K562 (cell line): ENCODE data around the gene ANKRD13D. TPM values are rescaled to one million over a fixed set of nuclear protein-coding genes. Genes with fewer than 3 reads are reported as not detected.

Experiments
- ARID3B ChIP-seq: fragments of 250-450 bp; sonication (Bioruptor Pico); IDR thresholded peaks from 2 replicates; pipeline ENCODE4 v1.4.0; 2020; ENCODE audit warnings: borderline replicate concordance
- CBFA2T3 ChIP-seq: fragments of 450-650 bp; IDR thresholded peaks from 2 replicates; pipeline ENCODE4 v1.6.1; 2017
- CCNT2 ChIP-seq: IDR thresholded peaks from 2 replicates; pipeline ENCODE4 v1.6.1; 2011; ENCODE audit warnings: borderline replicate concordance, low read depth, mild to moderate bottlenecking, moderate library complexity, mixed read lengths, low read length; ENCODE audit not compliant: insufficient read length; ENCODE audit errors: extremely low read depth
- FOXM1 ChIP-seq, 2 experiments: fragments of 450-650 bp in 1 of 2; sonication (generic) in 1 of 2; formaldehyde crosslinking in 1 of 2; IDR thresholded peaks; 2 replicates each; pipeline versions ENCODE4 v1.6.1 to v1.9.0; 2017 to 2022; ENCODE audit warnings: low read depth in 2 of 2, mild to moderate bottlenecking in 2 of 2, missing genetic modification reagents in 1 of 2, moderate library complexity in 1 of 2
- HNRNPK ChIP-seq: fragments of 200-400 bp; formaldehyde crosslinking; IDR thresholded peaks from one replicate; pipeline ENCODE4 v1.6.1; 2018; ENCODE audit warnings: mild to moderate bottlenecking, low read depth, low read length; ENCODE audit not compliant: poor library complexity, severe bottlenecking
- NCOA4 ChIP-seq: fragments of 450-650 bp; IDR thresholded peaks from 2 replicates; pipeline ENCODE4 v1.6.1; 2018; ENCODE audit warnings: mild to moderate bottlenecking; ENCODE audit not compliant: partially characterized antibody
- PBX2 ChIP-seq, 2 experiments: IDR thresholded peaks in 1 of 2; conservative IDR thresholded peaks in 1 of 2; 2 replicates each; pipeline ENCODE4 v1.6.1; 2016; ENCODE audit warnings: low read depth in 2 of 2, mild to moderate bottlenecking in 1 of 2, missing compliant biosample characterization in 1 of 2, missing genetic modification characterization in 1 of 2, moderate library complexity in 1 of 2
- PHF21A ChIP-seq: fragments of 450-650 bp; IDR thresholded peaks from 2 replicates; pipeline ENCODE4 v1.6.1; 2017; ENCODE audit warnings: low read depth, borderline replicate concordance
- PRDM10 ChIP-seq: fragments of 450-650 bp; IDR thresholded peaks from 2 replicates; pipeline ENCODE4 v1.6.1; 2018; ENCODE audit not compliant: partially characterized antibody
- PYGO2 ChIP-seq: fragments of 450-650 bp; IDR thresholded peaks from 2 replicates; pipeline ENCODE4 v1.6.1; 2016; ENCODE audit warnings: mild to moderate bottlenecking, missing genetic modification characterization, moderate library complexity, missing compliant biosample characterization
- SAFB ChIP-seq: fragments of 200-400 bp; formaldehyde crosslinking; IDR thresholded peaks from 2 replicates; pipeline ENCODE4 v1.6.1; 2017; ENCODE audit warnings: low read depth, low read length, borderline replicate concordance
- SREBF2 ChIP-seq: sonication (generic); formaldehyde crosslinking; IDR thresholded peaks from 2 replicates; pipeline ENCODE4 v1.4.0; 2020; ENCODE audit warnings: mild to moderate bottlenecking, missing genetic modification reagents
- ZNF436 ChIP-seq: fragments of 250-450, 450-650 bp; sonication (Bioruptor Pico); formaldehyde crosslinking; IDR thresholded peaks from 2 replicates; pipeline ENCODE4 v1.7.0; 2020; ENCODE audit warnings: mild to moderate bottlenecking
- polyA plus RNA-seq, 8 experiments: library from polyadenylated mRNA; depleted of rRNA in 4 of 8; stranded (reverse) in 5 of 8; unstranded in 3 of 8; fragments of >200 nt; fragmentation: Nextera tagmentation in 2 of 8; fragmentation: Illumina TruSeq in 1 of 8; extraction: Ambion mirVana in 2 of 8; extraction: Trizol in 1 of 8; gene quantifications; 2 replicates each; pipeline versions ENCODE4 v1.2.1 to v1.2.3, GENCODE V29; 2011 to 2014; ENCODE audit warnings: inconsistent platforms in 1 of 8, missing spikeins in 1 of 8
- total RNA-seq, 7 experiments: library from RNA; depleted of rRNA in 6 of 7; stranded (reverse); fragments of >200 nt in 6 of 7; fragmentation: Illumina TruSeq in 2 of 7; extraction: Trizol in 2 of 7; gene quantifications; 2 replicates each; pipeline versions ENCODE4 v1.2.1 to v1.2.3, GENCODE V29; 2011 to 2021; ENCODE audit warnings: low replicate concordance in 1 of 7

ANKRD13D gene
- total and polyA plus RNA-seq, 9 of the 15 experiments (the other 6 are each of a cell fraction or from before 2014, with no cell fraction given): 0.94 to 40.9 (median 22.4) TPM

GRCh38 chr11:67265633-67266448, 23.3 kb upstream of the ANKRD13D start (continued):
- TF ChIP-seq PBX2 (CRISPR knock-in tag; IDR thresholded peaks at IDR 0.05; ENCODE audit: low read depth): no peak
- TF ChIP-seq PBX2 (tag; conservative IDR thresholded peaks at IDR 0.05; ENCODE audit: low read depth): no peak
- no peak for TF ChIP-seq ZNF436 (CRISPR knock-in tag)
- no peak for TF ChIP-seq CBFA2T3
- no peak for TF ChIP-seq FOXM1 (IDR thresholded peaks at IDR 0.05; ENCODE audit: low read depth)
- TF ChIP-seq FOXM1 (CRISPR knock-in tag; IDR thresholded peaks at IDR 0.05; ENCODE audit: low read depth): no peak
- TF ChIP-seq SAFB: no peak
- TF ChIP-seq ARID3B (CRISPR knock-in tag): 0 out of 2 replicates have a peak, but pooled peaks have one; percentile 40
- no peak for TF ChIP-seq PYGO2 (tag)
- no peak for TF ChIP-seq PHF21A
- no peak for TF ChIP-seq PRDM10
- peak; percentile 14 for TF ChIP-seq CCNT2
- TF ChIP-seq SREBF2: no peak
- no peak for TF ChIP-seq HNRNPK
- no peak for TF ChIP-seq NCOA4
